Caco-2 (cell line): ENCODE results near the gene LARP4B. TPM values are rescaled to one million over a fixed set of nuclear protein-coding genes. Genes with fewer than 3 reads are reported as not detected.

Experiments used
- BruUV-seq: library from RNA; stranded (reverse); fragments of 400-500 nt; replicated peaks from 2 replicates; lab custom pipeline; 2021; lab: Mats Ljungman, UMichigan
- CTCF ChIA-PET: fragments of 300-600 bp; sonication (Branson Sonifier 250); formaldehyde crosslinking; loops from one replicate; lab custom pipeline; 2022; ENCODE audit warnings: antibody characterized with exemption; lab: Charles Lee
- POLR2A ChIA-PET: fragments of 300-600 bp; sonication (Branson Sonifier 250); formaldehyde crosslinking; loops from one replicate; lab custom pipeline; 2022; ENCODE audit warnings: antibody characterized with exemption; lab: Charles Lee
- DNase-seq, 2 experiments: peaks; one replicate each; pipeline versions ENCODE4 v3.0.0 to v3.0.0-alpha.2; 2020 to 2022
- H3K27me3 ChIP-seq: replicated peaks from 2 replicates; pipeline ENCODE4 v1.6.0; 2011; ENCODE audit warnings: low read length; ENCODE audit not compliant: control insufficient read depth, insufficient read depth
- H3K36me3 ChIP-seq: 2 replicates; pipeline ENCODE4 v1.5.1; 2011; ENCODE audit warnings: low read length; ENCODE audit not compliant: control insufficient read depth, insufficient read depth
- H3K4me1 ChIP-seq: fragments of 250-450 bp; sonication (Bioruptor Pico); 2 replicates; pipeline ENCODE4 v1.5.1; 2020; ENCODE audit warnings: mild to moderate bottlenecking
- H3K4me3 ChIP-seq: 2 replicates; pipeline ENCODE4 v1.5.1; 2011; ENCODE audit warnings: low read depth, mild to moderate bottlenecking, control low read depth, low read length
- H3K9me3 ChIP-seq: fragments of 250-450 bp; sonication (Bioruptor Pico); 2 replicates; pipeline ENCODE4 v1.5.1; 2020; ENCODE audit warnings: mild to moderate bottlenecking, moderate library complexity
- H3K27ac Mint-ChIP-seq: one replicate; pipeline ENCODE4 v1.8.0; 2022; ENCODE audit warnings: mixed read lengths; ENCODE audit not compliant: unreplicated experiment
- H3K27me3 Mint-ChIP-seq: one replicate; pipeline ENCODE4 v1.8.0; 2022; ENCODE audit warnings: mixed read lengths; ENCODE audit not compliant: insufficient read depth, unreplicated experiment
- H3K36me3 Mint-ChIP-seq: one replicate; pipeline ENCODE4 v1.8.0; 2022; ENCODE audit warnings: mild to moderate bottlenecking, mixed read lengths; ENCODE audit not compliant: insufficient read depth, unreplicated experiment
- H3K4me1 Mint-ChIP-seq: one replicate; pipeline ENCODE4 v1.8.0; 2022; ENCODE audit warnings: low read depth, mixed read lengths; ENCODE audit not compliant: unreplicated experiment
- H3K4me3 Mint-ChIP-seq: one replicate; pipeline ENCODE4 v1.8.0; 2022; ENCODE audit warnings: mild to moderate bottlenecking, moderate library complexity, mixed read lengths; ENCODE audit not compliant: unreplicated experiment
- H3K9me3 Mint-ChIP-seq: one replicate; pipeline ENCODE4 v1.8.0; 2022; ENCODE audit warnings: mixed read lengths; ENCODE audit not compliant: unreplicated experiment
- intact Hi-C: fragments of 100-400 bp; cut with micrococcal nuclease; formaldehyde crosslinking; loops from one replicate; pipeline ENCODE4 v1.10.0; 2022; ENCODE audit not compliant: unreplicated experiment
- total RNA-seq: library from RNA; stranded (reverse); gene quantifications from 2 replicates; pipeline ENCODE4 v1.2.3, GENCODE V29; 2022
- TF ChIP-seq, protein P1 (sequence below), 2 experiments: fragments of 200-600 bp in 1 of 2; IDR thresholded peaks; 1 replicate in 1 of 2; 2 replicates in 1 of 2; pipeline versions ENCODE4 v1.5.1 to v1.8.0; 2011 to 2022; ENCODE audit warnings: antibody characterized with exemption in 1 of 2, control low read depth in 1 of 2, inconsistent platforms in 1 of 2, low read depth in 1 of 2, low read length in 1 of 2, mild to moderate bottlenecking in 1 of 2, moderate library complexity in 1 of 2; ENCODE audit not compliant: insufficient read depth in 1 of 2, severe bottlenecking in 1 of 2, unreplicated experiment in 1 of 2

LARP4B gene
- total RNA-seq, 1 experiment from 2014 or later: 235 TPM

DNA sequence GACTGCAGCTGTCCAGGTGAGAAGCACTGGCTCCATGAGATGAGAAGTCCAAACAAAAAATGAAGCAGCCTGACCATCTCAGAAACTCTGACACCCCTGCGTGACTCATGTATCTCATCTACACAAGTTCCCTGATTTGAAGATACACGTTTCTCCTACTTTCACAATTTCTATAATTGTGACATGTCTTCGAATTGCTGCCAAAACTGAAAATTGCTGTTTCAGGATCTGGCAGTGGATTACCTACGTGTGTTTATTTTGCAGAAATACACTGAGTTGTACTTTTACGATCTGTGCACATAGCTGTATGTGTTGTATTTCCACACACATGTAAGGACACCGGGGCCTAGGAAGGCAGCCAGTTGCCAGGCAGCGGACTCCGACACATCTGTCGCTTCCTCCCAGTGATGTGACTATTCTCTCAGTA lies 53.2 kb downstream of the LARP4B start:
- Mint-ChIP-seq H3K27me3 (no peaks in the 10 kb centered on the region), H3K36me3 (peaks cover 89% of the 10 kb centered on the region), H3K4me1 (peaks cover 6% of the 10 kb centered on the region), H3K27ac (no peak overlapping the region), H3K4me3 (no peak overlapping the region), H3K9me3 (no peaks in the 10 kb centered on the region)
- no peaks in the 10 kb centered on the region for H3K27me3 ChIP-seq
- TF ChIP-seq, protein P1, sequence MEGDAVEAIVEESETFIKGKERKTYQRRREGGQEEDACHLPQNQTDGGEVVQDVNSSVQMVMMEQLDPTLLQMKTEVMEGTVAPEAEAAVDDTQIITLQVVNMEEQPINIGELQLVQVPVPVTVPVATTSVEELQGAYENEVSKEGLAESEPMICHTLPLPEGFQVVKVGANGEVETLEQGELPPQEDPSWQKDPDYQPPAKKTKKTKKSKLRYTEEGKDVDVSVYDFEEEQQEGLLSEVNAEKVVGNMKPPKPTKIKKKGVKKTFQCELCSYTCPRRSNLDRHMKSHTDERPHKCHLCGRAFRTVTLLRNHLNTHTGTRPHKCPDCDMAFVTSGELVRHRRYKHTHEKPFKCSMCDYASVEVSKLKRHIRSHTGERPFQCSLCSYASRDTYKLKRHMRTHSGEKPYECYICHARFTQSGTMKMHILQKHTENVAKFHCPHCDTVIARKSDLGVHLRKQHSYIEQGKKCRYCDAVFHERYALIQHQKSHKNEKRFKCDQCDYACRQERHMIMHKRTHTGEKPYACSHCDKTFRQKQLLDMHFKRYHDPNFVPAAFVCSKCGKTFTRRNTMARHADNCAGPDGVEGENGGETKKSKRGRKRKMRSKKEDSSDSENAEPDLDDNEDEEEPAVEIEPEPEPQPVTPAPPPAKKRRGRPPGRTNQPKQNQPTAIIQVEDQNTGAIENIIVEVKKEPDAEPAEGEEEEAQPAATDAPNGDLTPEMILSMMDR (IDR thresholded peaks at IDR 0.05; ENCODE audit: insufficient read depth in 1 of 2, low read depth in 1 of 2, low read length in 1 of 2, severe bottlenecking in 1 of 2, unreplicated experiment in 1 of 2): no peak
- intact Hi-C loops: no loop called here
- H3K4me3 ChIP-seq: no peak overlapping the region
- peaks cover 17% of the 10 kb centered on the region for H3K36me3 ChIP-seq
- DNase-seq: no peak
- no TSS peak for BruUV-seq
- peaks cover 3% of the 10 kb centered on the region; the same call in 1 of the 2 replicates for H3K4me1 ChIP-seq
- POLR2A ChIA-PET: interaction anchor here (0.6 kb wide), 1 partner anchor 119 kb away, joined by 3 read pairs; no protein-coding TSS in a partner anchor
- CTCF ChIA-PET: no interaction called here
- no peaks in the 10 kb centered on the region for H3K9me3 ChIP-seq

DNA sequence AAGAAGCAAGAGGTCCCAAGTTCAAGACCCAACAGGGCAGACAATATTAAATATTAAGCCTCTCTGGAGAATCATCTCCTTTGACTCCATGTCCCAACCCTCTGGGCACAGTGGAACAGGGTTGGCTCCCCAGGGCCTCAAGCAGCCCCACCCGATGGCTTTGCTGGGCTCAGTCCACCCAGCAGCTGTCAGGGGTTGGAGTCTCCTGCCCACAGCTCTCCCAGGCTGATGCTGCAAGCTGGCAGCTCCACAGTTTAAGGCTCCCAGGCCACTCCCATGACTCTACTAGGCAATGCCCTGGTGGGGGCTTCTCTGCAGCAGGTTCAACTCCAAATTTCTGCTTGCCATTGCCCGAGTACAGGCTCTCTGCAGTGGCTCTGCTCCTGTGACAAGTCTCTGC lies 55.1 kb downstream of the LARP4B start:
- Mint-ChIP-seq H3K27ac (no peak overlapping the region), H3K9me3 (no peaks in the 10 kb centered on the region), H3K4me3 (no peak overlapping the region), H3K4me1 (peaks cover 4% of the 10 kb centered on the region), H3K27me3 (no peaks in the 10 kb centered on the region), H3K36me3 (peaks cover 89% of the 10 kb centered on the region)
- TF ChIP-seq, protein P1 (IDR thresholded peaks at IDR 0.05; ENCODE audit: insufficient read depth in 1 of 2, low read depth in 1 of 2, low read length in 1 of 2, severe bottlenecking in 1 of 2, unreplicated experiment in 1 of 2): no peak
- H3K9me3 ChIP-seq: no peaks in the 10 kb centered on the region
- H3K4me1 ChIP-seq: peaks cover 3% of the 10 kb centered on the region; the same call in 1 of the 2 replicates
- POLR2A ChIA-PET: no interaction called here
- no peak for DNase-seq
- CTCF ChIA-PET: no interaction called here
- H3K27me3 ChIP-seq: no peaks in the 10 kb centered on the region
- intact Hi-C loops: no loop called here
- BruUV-seq: no TSS peak
- H3K36me3 ChIP-seq: peaks cover 13% of the 10 kb centered on the region
- no peak overlapping the region for H3K4me3 ChIP-seq

DNA sequence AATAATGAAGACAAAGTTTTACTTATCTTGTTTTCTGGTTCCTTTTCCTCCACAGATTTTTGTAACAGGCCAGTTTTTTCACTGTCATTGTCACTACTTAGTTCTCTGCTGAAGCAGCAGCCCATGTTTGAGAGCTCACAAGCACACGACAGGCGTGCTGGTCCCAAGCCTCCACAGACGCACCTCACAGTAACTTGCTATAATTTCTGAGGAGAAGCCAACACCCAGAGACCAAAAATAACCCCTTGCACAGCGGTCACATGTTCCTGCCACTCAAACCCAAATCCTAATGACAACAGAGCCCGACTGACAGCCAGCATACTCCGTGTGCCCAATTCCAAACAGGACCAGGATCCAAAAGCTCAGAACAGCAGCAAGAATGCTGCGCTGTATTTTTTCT lies 58.5 kb downstream of the LARP4B start:
- POLR2A ChIA-PET: no interaction called here
- TF ChIP-seq, protein P1 (IDR thresholded peaks at IDR 0.05; ENCODE audit: insufficient read depth in 1 of 2, low read depth in 1 of 2, low read length in 1 of 2, severe bottlenecking in 1 of 2, unreplicated experiment in 1 of 2): no peak
- Mint-ChIP-seq H3K9me3 (no peaks in the 10 kb centered on the region), H3K36me3 (peaks cover 80% of the 10 kb centered on the region), H3K27ac (no peak overlapping the region), H3K4me1 (no peaks in the 10 kb centered on the region), H3K4me3 (no peak overlapping the region), H3K27me3 (no peaks in the 10 kb centered on the region)
- intact Hi-C loops: no loop called here
- peaks cover 8% of the 10 kb centered on the region for H3K36me3 ChIP-seq
- H3K27me3 ChIP-seq: no peaks in the 10 kb centered on the region
- no peaks in the 10 kb centered on the region for H3K4me1 ChIP-seq
- H3K9me3 ChIP-seq: no peaks in the 10 kb centered on the region
- no TSS peak for BruUV-seq
- no peak overlapping the region for H3K4me3 ChIP-seq
- no peak for DNase-seq
- CTCF ChIA-PET: no interaction called here
